A549 (cell line): Measurements from ENCODE around the gene ICAM2.

Source experiments
- BCL3 ChIP-seq: fragments of >200 bp; sonication (Bioruptor Twin); formaldehyde crosslinking; IDR thresholded peaks from 3 replicates; pipeline ENCODE4 v1.6.1; 2016
- CBX8 ChIP-seq: fragments of 200-600 bp; sonication (generic); IDR thresholded peaks from 2 replicates; pipeline ENCODE4 v1.6.1; 2016
- CEBPB ChIP-seq, 2 experiments: fragments of >200 bp in 1 of 2; sonication (Bioruptor Twin) in 1 of 2; formaldehyde crosslinking in 1 of 2; IDR thresholded peaks; 2 replicates each; pipeline ENCODE4 v1.6.1; 2012 to 2016
- EHMT2 ChIP-seq: fragments of 200-600 bp; sonication (generic); IDR thresholded peaks from 2 replicates; pipeline ENCODE4 v1.6.1; 2016; ENCODE audit warnings: antibody characterized with exemption, low read depth, mild to moderate bottlenecking, moderate library complexity
- FOSB ChIP-seq: fragments of 250-450 bp; sonication (Bioruptor Pico); IDR thresholded peaks from 2 replicates; pipeline ENCODE4 v1.5.0; 2020; ENCODE audit warnings: mild to moderate bottlenecking, moderate library complexity
- KDM5A ChIP-seq: fragments of 200-600 bp; sonication (generic); IDR thresholded peaks from 2 replicates; pipeline ENCODE4 v1.6.1; 2016; ENCODE audit warnings: antibody characterized with exemption, mild to moderate bottlenecking
- MAFK ChIP-seq: fragments of 450-650 bp; IDR thresholded peaks from 2 replicates; pipeline ENCODE4 v1.6.1; 2014; ENCODE audit not compliant: partially characterized antibody
- MYC ChIP-seq: IDR thresholded peaks from 2 replicates; pipeline ENCODE4 v1.6.1; 2012; ENCODE audit warnings: mild to moderate bottlenecking, inconsistent platforms, low read length, improper control_type of control experiment, borderline replicate concordance
- RAD21 ChIP-seq, 2 experiments: fragments of >200 bp in 1 of 2; sonication (Bioruptor Twin) in 1 of 2; formaldehyde crosslinking in 1 of 2; IDR thresholded peaks in 1 of 2; conservative IDR thresholded peaks in 1 of 2; 2 replicates in 1 of 2; 3 replicates in 1 of 2; pipeline ENCODE4 v1.6.1; 2012 to 2018; ENCODE audit warnings: inconsistent platforms in 1 of 2
- RARB ChIP-seq: fragments of 250-450 bp; sonication (Bioruptor Pico); IDR thresholded peaks from 2 replicates; pipeline ENCODE4 v1.8.0; 2021; ENCODE audit warnings: mild to moderate bottlenecking, moderate library complexity
- RNF2 ChIP-seq: fragments of 200-600 bp; sonication (generic); IDR thresholded peaks from 2 replicates; pipeline ENCODE4 v1.6.1; 2016; ENCODE audit warnings: low read depth, mild to moderate bottlenecking, antibody characterized with exemption, moderate library complexity, borderline replicate concordance
- TF ChIP-seq, protein P1 (sequence below): fragments of >200 bp; sonication (Bioruptor Twin); formaldehyde crosslinking; IDR thresholded peaks from 3 replicates; pipeline ENCODE4 v1.5.1; 2016

DNA sequence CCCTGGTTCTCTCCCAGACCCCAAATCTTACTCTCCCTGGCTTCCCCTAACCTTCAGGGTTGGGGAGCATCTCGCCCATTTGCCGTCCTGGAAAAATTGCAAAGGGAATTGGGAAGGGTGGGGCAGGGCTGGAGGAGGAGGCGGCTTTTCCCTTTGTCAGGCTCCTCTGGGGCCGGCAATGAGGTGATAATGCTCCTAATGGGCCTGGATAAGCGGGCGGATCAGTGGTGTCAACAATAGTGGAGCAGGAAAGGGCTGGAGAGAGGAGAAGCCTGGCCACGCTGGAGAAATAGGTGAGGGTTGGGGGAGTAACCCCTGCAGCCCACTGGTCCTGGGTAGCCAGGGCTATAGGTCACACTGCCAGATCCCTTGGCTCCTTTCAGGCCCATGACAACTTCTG lies 60.0 kb downstream of the ICAM2 start:
- TF ChIP-seq, protein P1, sequence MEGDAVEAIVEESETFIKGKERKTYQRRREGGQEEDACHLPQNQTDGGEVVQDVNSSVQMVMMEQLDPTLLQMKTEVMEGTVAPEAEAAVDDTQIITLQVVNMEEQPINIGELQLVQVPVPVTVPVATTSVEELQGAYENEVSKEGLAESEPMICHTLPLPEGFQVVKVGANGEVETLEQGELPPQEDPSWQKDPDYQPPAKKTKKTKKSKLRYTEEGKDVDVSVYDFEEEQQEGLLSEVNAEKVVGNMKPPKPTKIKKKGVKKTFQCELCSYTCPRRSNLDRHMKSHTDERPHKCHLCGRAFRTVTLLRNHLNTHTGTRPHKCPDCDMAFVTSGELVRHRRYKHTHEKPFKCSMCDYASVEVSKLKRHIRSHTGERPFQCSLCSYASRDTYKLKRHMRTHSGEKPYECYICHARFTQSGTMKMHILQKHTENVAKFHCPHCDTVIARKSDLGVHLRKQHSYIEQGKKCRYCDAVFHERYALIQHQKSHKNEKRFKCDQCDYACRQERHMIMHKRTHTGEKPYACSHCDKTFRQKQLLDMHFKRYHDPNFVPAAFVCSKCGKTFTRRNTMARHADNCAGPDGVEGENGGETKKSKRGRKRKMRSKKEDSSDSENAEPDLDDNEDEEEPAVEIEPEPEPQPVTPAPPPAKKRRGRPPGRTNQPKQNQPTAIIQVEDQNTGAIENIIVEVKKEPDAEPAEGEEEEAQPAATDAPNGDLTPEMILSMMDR: no peak
- no peak for TF ChIP-seq BCL3
- no peak for TF ChIP-seq MAFK
- TF ChIP-seq MYC: no peak
- TF ChIP-seq CEBPB (IDR thresholded peaks at IDR 0.05): no peak
- no peak for TF ChIP-seq RAD21 (conservative IDR thresholded peaks at IDR 0.05 in 1 of 2, IDR thresholded peaks at IDR 0.05 in 1 of 2)
- no peak for TF ChIP-seq RARB (CRISPR knock-in tag)
- no peak for TF ChIP-seq CBX8
- no peak for TF ChIP-seq RNF2
- no peak for TF ChIP-seq KDM5A
- TF ChIP-seq EHMT2: no peak
- TF ChIP-seq FOSB (CRISPR knock-in tag): no peak
